ENCODE data around the gene HOMEZ.

Gene HOMEZ

DNA sequence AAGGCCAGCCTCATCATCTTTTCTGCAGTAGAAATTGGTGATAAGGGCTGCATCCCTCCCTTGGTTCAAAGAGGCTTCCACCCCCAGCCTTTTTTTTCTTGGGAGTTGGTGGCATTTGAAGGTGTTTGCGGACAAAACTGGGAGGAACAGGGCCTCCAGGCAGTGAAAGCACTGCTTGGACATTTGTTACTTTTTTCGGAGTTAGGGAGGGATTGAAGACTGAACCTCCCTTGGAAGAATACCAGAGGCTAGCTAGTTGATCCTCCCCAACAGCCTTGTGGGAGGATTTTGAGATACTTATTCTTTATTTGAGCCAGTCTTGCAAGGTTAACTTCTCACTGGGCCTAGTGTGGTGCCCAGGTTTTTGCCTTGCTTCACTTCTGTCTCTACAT is 38.5 kb upstream of the HOMEZ start:
- TF ChIP-seq CTCF (IDR thresholded peaks at IDR 0.05; ENCODE audit: borderline replicate concordance, control extremely low read depth, extremely low read depth, insufficient read depth, missing control alignments): no peak
- in situ Hi-C loops (cut with MboI; ENCODE audit: low sequenced_read_pairs, unreplicated experiment): no loop called here
- DNase-seq (ENCODE audit: low spot score): no peak

- in situ Hi-C loops (cut with MboI; ENCODE audit: low sequenced_read_pairs, unreplicated experiment): no loop called here
- DNase-seq (ENCODE audit: low spot score): no peak
- TF ChIP-seq CTCF (IDR thresholded peaks at IDR 0.05; ENCODE audit: borderline replicate concordance, control extremely low read depth, extremely low read depth, insufficient read depth, missing control alignments): no peak
Measured at GRCh38 chr14:23323838-23324454, 38.0 kb upstream of the HOMEZ start.

GRCh38 chr14:23322568-23323517 is 36.9 kb upstream of the HOMEZ start:
- no peak for TF ChIP-seq CTCF (IDR thresholded peaks at IDR 0.05; ENCODE audit: borderline replicate concordance, control extremely low read depth, extremely low read depth, insufficient read depth, missing control alignments)
- DNase-seq (ENCODE audit: low spot score): no peak
- in situ Hi-C loops (cut with MboI; ENCODE audit: low sequenced_read_pairs, unreplicated experiment): no loop called here

DNA sequence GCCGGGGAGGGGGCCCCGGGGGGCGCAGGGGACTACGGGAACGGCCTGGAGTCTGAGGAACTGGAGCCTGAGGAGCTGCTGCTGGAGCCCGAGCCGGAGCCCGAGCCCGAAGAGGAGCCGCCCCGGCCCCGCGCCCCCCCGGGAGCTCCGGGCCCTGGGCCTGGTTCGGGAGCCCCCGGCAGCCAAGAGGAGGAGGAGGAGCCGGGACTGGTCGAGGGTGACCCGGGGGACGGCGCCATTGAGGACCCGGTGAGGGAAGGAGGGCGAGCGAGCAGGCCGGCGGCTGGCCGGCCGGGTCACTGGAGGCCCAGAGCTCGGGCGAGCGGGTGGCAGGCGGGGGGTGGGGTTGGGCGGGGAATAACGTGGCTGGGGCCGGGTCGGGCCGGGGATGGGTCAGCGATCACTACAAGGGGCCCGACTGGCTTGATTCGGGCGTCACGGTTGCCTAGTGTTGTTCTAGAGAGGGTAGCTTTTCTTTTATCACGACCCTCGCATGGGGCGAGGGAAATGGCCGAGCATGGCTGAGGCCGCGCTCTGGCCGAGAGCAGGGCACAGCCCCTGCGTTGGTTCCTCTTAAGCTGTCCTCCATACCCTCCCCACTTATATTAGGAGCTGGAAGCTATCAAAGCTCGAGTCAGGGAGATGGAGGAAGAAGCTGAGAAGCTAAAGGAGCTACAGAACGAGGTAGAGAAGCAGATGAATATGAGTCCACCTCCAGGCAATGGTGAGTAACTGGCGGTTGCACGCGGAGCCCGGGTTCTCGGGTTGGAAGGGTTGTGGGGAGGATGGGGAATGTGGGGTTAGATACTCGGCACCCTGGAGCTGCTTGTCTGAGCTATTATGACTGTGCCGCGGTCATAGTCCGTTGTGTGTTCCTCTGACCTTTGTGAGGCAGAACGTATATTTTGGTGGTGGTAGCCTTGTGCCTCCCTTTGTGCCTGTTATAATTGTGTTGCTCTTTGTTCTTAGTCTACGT is 35.9 kb upstream of the HOMEZ start:
- TF ChIP-seq CTCF (IDR thresholded peaks at IDR 0.05; ENCODE audit: borderline replicate concordance, control extremely low read depth, extremely low read depth, insufficient read depth, missing control alignments): no peak
- peak; percentile 56 for DNase-seq (ENCODE audit: low spot score)
- in situ Hi-C loops (cut with MboI; ENCODE audit: low sequenced_read_pairs, unreplicated experiment): no loop called here

DNA sequence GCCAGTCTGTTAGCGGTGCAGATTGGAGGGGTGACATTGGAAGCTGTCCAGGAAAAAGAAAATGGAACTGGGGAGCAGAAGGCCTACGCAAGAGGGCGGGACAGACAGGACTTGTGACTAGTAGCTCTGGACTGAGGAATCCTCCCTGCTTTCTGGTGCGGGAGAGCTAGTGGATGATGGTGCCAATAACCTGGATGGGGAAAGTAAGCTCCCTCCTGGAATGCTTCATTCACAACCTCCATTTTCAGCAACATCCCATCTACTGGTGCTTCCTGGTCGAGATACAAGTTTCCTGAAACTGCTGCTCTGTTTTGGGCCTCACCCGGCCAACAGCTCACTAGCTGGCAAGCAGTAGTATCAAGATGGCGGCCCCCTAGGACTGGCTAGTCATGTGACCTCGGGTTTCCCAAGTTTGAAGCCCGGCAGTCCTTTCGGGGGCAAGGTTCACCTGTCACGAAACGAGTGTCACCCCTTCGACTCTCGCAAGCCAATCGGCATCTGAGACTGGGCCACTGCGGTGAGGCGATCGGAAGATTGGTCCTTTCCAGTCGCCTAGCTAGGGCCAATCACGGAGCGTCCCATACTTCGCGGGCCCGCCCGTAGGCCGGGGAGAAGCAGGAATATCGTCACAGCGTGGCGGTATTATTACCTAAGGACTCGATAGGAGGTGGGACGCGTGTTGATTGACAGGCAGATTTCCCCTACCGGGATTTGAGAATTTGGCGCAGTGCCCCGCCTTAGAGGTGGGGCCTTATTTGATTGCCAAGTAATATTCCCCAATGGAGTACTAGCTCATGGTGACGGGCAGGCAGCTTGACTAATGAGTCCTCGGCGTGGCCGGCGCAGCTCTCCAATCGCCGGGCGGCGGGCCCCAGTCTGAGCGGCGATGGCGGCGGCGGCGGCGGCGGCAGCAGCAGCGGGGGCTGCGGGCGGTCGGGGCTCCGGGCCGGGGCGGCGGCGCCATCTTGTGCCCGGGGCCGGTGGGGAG is 34.9 kb upstream of the HOMEZ start, which contains the start of gene PABPN1:
TSS of gene PABPN1 (plus strand) at position 874 of the 988 bp plus-strand sequence. CDS start at position 887, 13 bp downstream.
- DNase-seq (ENCODE audit: low spot score): peak; percentile 96
- TF ChIP-seq CTCF (IDR thresholded peaks at IDR 0.05; ENCODE audit: borderline replicate concordance, control extremely low read depth, extremely low read depth, insufficient read depth, missing control alignments): no peak
- in situ Hi-C loops (cut with MboI; ENCODE audit: low sequenced_read_pairs, unreplicated experiment): no loop called here

Data from GM13976 (cell line).